Endothelial cell of umbilical vein (primary cell): ENCODE measurements around the gene GOLGA8B. TPM values are rescaled to one million over a fixed set of nuclear protein-coding genes. Genes with fewer than 3 reads are reported as not detected.
"Not testable (repeated sequence)": the region's sequence is repeated elsewhere in the genome, so short reads cannot be mapped to it uniquely, and the experiment has no call there.

Experiments
- BruUV-seq: library from RNA; stranded (reverse); fragments of 400-500 nt; replicated peaks from 2 replicates; lab custom pipeline; 2021; lab: Mats Ljungman, UMichigan
- CTCF ChIA-PET: fragments of 300-600, 350-600 bp; sonication (Branson Sonifier 250); formaldehyde crosslinking; loops from one replicate; lab custom pipeline; 2021; ENCODE audit warnings: antibody characterized with exemption, inconsistent platforms; lab: Charles Lee
- POLR2A ChIA-PET: fragments of 300-600, 350-600 bp; sonication (Branson Sonifier 250); formaldehyde crosslinking; loops from one replicate; lab custom pipeline; 2021; ENCODE audit warnings: antibody characterized with exemption, inconsistent platforms; lab: Charles Lee
- DNase-seq: peaks from one replicate; pipeline ENCODE4 v3.0.0-alpha.2; 2011; ENCODE audit warnings: low read depth, low spot score
- FAIRE-seq: peaks from 2 replicates; lab custom pipeline; 2011; peaks lifted over from hg19 to GRCh38; lab: Jason Lieb, UNC
- H2AFZ ChIP-seq: 2 replicates; pipeline ENCODE4 v1.6.0; 2012; ENCODE audit warnings: low read depth, low read length, control low read depth, inconsistent platforms
- H3K27ac ChIP-seq: 2 replicates; pipeline ENCODE4 v1.5.1; 2011; ENCODE audit warnings: low read depth, mild to moderate bottlenecking, control low read depth, low read length, moderate library complexity; ENCODE audit not compliant: insufficient read depth
- H3K27me3 ChIP-seq, 2 experiments: 2 replicates each; pipeline versions ENCODE4 v1.6.0 to v1.6.1; 2011; ENCODE audit warnings: low read length in 2 of 2, mixed read lengths in 1 of 2; ENCODE audit not compliant: control insufficient read depth in 2 of 2, insufficient read depth in 2 of 2
- H3K36me3 ChIP-seq, 2 experiments: 2 replicates in 1 of 2; 3 replicates in 1 of 2; pipeline ENCODE4 v1.5.1; 2011; ENCODE audit warnings: low read length in 2 of 2, mild to moderate bottlenecking in 1 of 2, moderate library complexity in 1 of 2; ENCODE audit not compliant: control insufficient read depth in 2 of 2, insufficient read depth in 2 of 2; ENCODE audit errors: extremely low read depth in 1 of 2
- H3K4me1 ChIP-seq: 3 replicates; pipeline ENCODE4 v1.5.1; 2011; ENCODE audit warnings: mild to moderate bottlenecking, low read length; ENCODE audit not compliant: control insufficient read depth, insufficient read depth; ENCODE audit errors: extremely low read depth
- H3K4me2 ChIP-seq: 2 replicates; pipeline ENCODE4 v1.6.1; 2011; ENCODE audit warnings: low read length, control low read depth, mixed read lengths; ENCODE audit not compliant: insufficient read depth
- H3K4me3 ChIP-seq, 3 experiments: fragments of 200-600 bp in 1 of 3; sonication (generic), shearing (Covaris generic) in 1 of 3; replicated peaks in 1 of 3; 2 replicates each; pipeline ENCODE4 v1.5.1; 2011 to 2016; ENCODE audit warnings: control low read depth in 3 of 3, low read length in 3 of 3, mild to moderate bottlenecking in 2 of 3, inconsistent platforms in 1 of 3, low read depth in 1 of 3, moderate library complexity in 1 of 3; ENCODE audit not compliant: insufficient read depth in 1 of 3
- H3K79me2 ChIP-seq: 2 replicates; pipeline ENCODE4 v1.6.0; 2012; ENCODE audit warnings: low read length, inconsistent platforms; ENCODE audit not compliant: control insufficient read depth, insufficient read depth
- H3K9ac ChIP-seq: replicated peaks from 2 replicates; pipeline ENCODE3; 2011; ENCODE audit warnings: low read length, control low read depth; ENCODE audit not compliant: insufficient read depth; ENCODE audit errors: extremely low read depth
- H3K9me1 ChIP-seq: replicated peaks from 3 replicates; pipeline ENCODE4 v1.6.0; 2011; ENCODE audit warnings: mild to moderate bottlenecking, low read length; ENCODE audit not compliant: control insufficient read depth, insufficient read depth; ENCODE audit errors: extremely low read depth
- H3K9me3 ChIP-seq: replicated peaks from 2 replicates; pipeline ENCODE4 v1.5.1; 2012; ENCODE audit warnings: low read length, inconsistent platforms; ENCODE audit not compliant: control insufficient read depth, insufficient read depth
- H4K20me1 ChIP-seq: replicated peaks from 2 replicates; pipeline ENCODE3; 2011; ENCODE audit warnings: mild to moderate bottlenecking, low read length; ENCODE audit not compliant: control insufficient read depth, insufficient read depth; ENCODE audit errors: extremely low read depth
- EZH2 ChIP-seq: IDR thresholded peaks from 2 replicates; pipeline ENCODE4 v1.6.1; 2012; ENCODE audit warnings: borderline replicate concordance, low read depth, mild to moderate bottlenecking, moderate library complexity, low read length, inconsistent platforms; ENCODE audit not compliant: severe bottlenecking
- FOS ChIP-seq: IDR thresholded peaks from 2 replicates; pipeline ENCODE4 v1.6.1; 2011; ENCODE audit warnings: mild to moderate bottlenecking, low read length, moderate library complexity, borderline replicate concordance; ENCODE audit not compliant: insufficient read depth
- GATA2 ChIP-seq: IDR thresholded peaks from 2 replicates; pipeline ENCODE4 v1.7.0; 2011; ENCODE audit warnings: low read depth, mild to moderate bottlenecking, moderate library complexity, mixed read lengths, low read length; ENCODE audit not compliant: insufficient read length, insufficient read depth
- JUN ChIP-seq: IDR thresholded peaks from 2 replicates; pipeline ENCODE4 v1.6.1; 2011; ENCODE audit warnings: borderline replicate concordance, low read depth; ENCODE audit not compliant: insufficient read length, insufficient read depth
- MYC ChIP-seq: IDR thresholded peaks from one replicate; pipeline ENCODE4 v1.6.1; 2011; ENCODE audit warnings: mild to moderate bottlenecking, low read depth, low read length
- POLR2A ChIP-seq: IDR thresholded peaks from 2 replicates; pipeline ENCODE4 v1.6.1; 2012; ENCODE audit warnings: low read depth, mild to moderate bottlenecking, control low read depth, low read length
- POLR2AphosphoS5 ChIP-seq: IDR thresholded peaks from 2 replicates; pipeline ENCODE4 v1.6.1; 2012; ENCODE audit warnings: low read depth, mild to moderate bottlenecking, control low read depth, low read length, moderate library complexity; ENCODE audit not compliant: insufficient read depth
- dilution Hi-C: fragments of 300-500 bp; cut with MboI; formaldehyde crosslinking; loops from one replicate; pipeline ENCODE4 v1.15.0; 2019; ENCODE audit warnings: low sequenced_read_pairs; ENCODE audit not compliant: extremely low pct_ligation_motif_present
- intact Hi-C: fragments of 100-400 bp; cut with micrococcal nuclease; formaldehyde crosslinking; loops from one replicate; pipeline ENCODE4 v1.10.0; 2022
- polyA plus RNA-seq, 4 experiments: library from polyadenylated mRNA; depleted of rRNA in 3 of 4; stranded (reverse) in 3 of 4; unstranded in 1 of 4; fragments of >200 nt; gene quantifications; 2 replicates each; pipeline versions ENCODE4 v1.2.1 to v1.2.3, GENCODE V29; 2011 to 2012; ENCODE audit warnings: missing spikeins in 1 of 4
- total RNA-seq: library from RNA; stranded (reverse); gene quantifications from 2 replicates; pipeline ENCODE4 v1.2.3, GENCODE V29; 2021
- TF ChIP-seq, protein P1 (sequence below), 2 donors: IDR thresholded peaks; 1 replicate in 1 of 2; 2 replicates in 1 of 2; pipeline ENCODE4 v1.5.1; 2011; ENCODE audit warnings: low read length in 2 of 2, mild to moderate bottlenecking in 2 of 2, moderate library complexity in 2 of 2, control low read depth in 1 of 2, inconsistent platforms in 1 of 2, low read depth in 1 of 2; ENCODE audit not compliant: insufficient read depth in 1 of 2; ENCODE audit errors: extremely low read depth in 1 of 2
- TF ChIP-seq, protein P2 (sequence below): IDR thresholded peaks from 2 replicates; pipeline ENCODE4 v1.6.1; 2011; ENCODE audit not compliant: insufficient read depth, insufficient read length

GOLGA8B gene
- total and polyA plus RNA-seq, 2 donors (not counting 3 experiments of a cell fraction or from before 2014, with no cell fraction given): 30.9 to 36.0 TPM

DNA sequence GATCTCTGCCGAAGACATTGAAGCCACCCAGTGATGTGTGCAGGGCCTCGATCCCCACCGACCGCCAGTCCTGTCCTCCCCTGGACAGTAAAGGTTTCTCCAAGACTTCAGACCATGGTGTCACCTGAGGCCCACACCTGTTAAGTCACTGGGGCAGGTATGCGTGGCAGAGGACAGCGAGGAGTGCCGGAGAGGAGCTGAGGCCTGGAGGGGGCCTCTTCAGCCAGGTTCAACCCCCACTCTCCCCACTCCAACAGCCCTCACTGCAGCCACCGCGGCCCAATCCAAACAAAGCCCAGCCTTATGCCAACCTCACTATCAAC is 2.4 kb downstream of the GOLGA8B start:
- Histone ChIP-seq H4K20me1 (no peaks in the 10 kb centered on the region), H3K36me3 (no peaks in the 10 kb centered on the region), H3K9me1 (no peaks in the 10 kb centered on the region), H2AFZ (no peak overlapping the region), H3K9ac (no peak overlapping the region), H3K79me2 (no peaks in the 10 kb centered on the region), H3K27me3 (no peaks in the 10 kb centered on the region), H3K4me3 (no peak overlapping the region), H3K27ac (no peak overlapping the region), H3K9me3 (no peaks in the 10 kb centered on the region), H3K4me1 (peaks cover 5% of the 10 kb centered on the region), H3K4me2 (no peak overlapping the region)
- no TSS peak for BruUV-seq
- ChIA-PET POLR2A (no interaction called here), CTCF (no interaction called here)
- dilution Hi-C loops: no loop called here
- TF ChIP-seq POLR2A: no peak
- TF ChIP-seq POLR2AphosphoS5: no peak
- no peak for TF ChIP-seq GATA2
- TF ChIP-seq, protein P1, sequence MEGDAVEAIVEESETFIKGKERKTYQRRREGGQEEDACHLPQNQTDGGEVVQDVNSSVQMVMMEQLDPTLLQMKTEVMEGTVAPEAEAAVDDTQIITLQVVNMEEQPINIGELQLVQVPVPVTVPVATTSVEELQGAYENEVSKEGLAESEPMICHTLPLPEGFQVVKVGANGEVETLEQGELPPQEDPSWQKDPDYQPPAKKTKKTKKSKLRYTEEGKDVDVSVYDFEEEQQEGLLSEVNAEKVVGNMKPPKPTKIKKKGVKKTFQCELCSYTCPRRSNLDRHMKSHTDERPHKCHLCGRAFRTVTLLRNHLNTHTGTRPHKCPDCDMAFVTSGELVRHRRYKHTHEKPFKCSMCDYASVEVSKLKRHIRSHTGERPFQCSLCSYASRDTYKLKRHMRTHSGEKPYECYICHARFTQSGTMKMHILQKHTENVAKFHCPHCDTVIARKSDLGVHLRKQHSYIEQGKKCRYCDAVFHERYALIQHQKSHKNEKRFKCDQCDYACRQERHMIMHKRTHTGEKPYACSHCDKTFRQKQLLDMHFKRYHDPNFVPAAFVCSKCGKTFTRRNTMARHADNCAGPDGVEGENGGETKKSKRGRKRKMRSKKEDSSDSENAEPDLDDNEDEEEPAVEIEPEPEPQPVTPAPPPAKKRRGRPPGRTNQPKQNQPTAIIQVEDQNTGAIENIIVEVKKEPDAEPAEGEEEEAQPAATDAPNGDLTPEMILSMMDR (IDR thresholded peaks at IDR 0.05; ENCODE audit: extremely low read depth in 1 of 2, insufficient read depth in 1 of 2, low read depth in 1 of 2, low read length in 2 of 2): no peak
- no peak for TF ChIP-seq EZH2
- no peak for TF ChIP-seq FOS
- TF ChIP-seq MYC: no peak
- no peak for TF ChIP-seq JUN
- TF ChIP-seq, protein P2, sequence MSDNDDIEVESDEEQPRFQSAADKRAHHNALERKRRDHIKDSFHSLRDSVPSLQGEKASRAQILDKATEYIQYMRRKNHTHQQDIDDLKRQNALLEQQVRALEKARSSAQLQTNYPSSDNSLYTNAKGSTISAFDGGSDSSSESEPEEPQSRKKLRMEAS: no peak
- intact Hi-C loops: no loop called here
- FAIRE-seq: no peak
- no peak for DNase-seq

DNA sequence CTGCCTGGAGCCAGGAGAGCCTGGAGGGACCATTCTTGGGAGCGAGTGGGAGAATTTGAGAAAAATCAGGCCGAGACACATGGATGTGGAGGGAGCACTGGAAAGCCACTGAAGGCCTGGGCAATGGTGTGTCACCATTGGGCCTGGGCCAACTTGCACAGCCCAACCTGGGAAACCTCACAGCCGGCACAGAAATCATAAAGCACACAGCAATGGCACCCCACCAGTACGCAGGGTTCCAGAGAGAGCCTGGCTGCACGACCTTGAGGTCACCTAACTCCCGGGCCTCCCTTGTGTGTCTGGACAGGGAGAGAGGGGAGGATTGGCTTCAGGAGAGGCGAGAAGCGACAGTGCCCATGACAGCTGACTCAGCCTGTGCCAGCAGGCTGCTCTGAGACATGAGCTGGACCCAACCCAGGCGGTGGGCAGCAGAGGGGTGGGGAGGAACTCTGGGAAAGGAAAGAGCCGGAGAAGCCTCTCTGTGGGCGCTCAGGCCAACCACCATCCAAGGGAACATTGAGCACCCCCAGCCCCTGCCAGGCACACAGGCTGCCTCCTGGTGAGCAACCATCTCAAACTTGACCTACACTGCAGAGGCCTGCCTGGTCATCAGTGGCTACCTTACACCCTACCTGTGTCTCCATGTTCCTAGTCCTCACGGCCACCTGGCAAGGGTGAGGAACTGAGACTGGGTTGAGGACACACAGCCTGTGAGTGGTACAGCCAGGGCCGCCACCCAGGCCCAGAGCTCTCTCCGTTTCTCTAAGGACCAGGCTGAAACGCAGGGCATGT is 3.0 kb downstream of the GOLGA8B start:
- H2AFZ ChIP-seq, POLR2A ChIA-PET, H3K4me3 ChIP-seq, H3K4me2 ChIP-seq, H3K27ac ChIP-seq, CTCF ChIA-PET, DNase-seq, H3K9ac ChIP-seq, dilution Hi-C loops, BruUV-seq, H3K9me3 ChIP-seq, intact Hi-C loops, H3K9me1 ChIP-seq, H3K27me3 ChIP-seq, H3K4me1 ChIP-seq, H4K20me1 ChIP-seq, H3K36me3 ChIP-seq, FAIRE-seq, H3K79me2 ChIP-seq: not testable (repeated sequence)
